GM21723 (cell line): ENCODE results near the gene CLSTN1.
"Not testable (repeated sequence)": the region's sequence is repeated elsewhere in the genome, so short reads cannot be mapped to it uniquely, and the experiment has no call there.

Experiments
- ATAC-seq: cut with Tn5 transposase; IDR thresholded peaks from one replicate; pipeline ENCODE4 v1.9.1; 2021; ENCODE audit warnings: mild to moderate bottlenecking, moderate library complexity; ENCODE audit not compliant: unreplicated experiment

The CLSTN1 gene

GRCh38 chr1:9766759-9767442 lies 56.9 kb downstream of the CLSTN1 start:
- ATAC-seq = no peak

DNA sequence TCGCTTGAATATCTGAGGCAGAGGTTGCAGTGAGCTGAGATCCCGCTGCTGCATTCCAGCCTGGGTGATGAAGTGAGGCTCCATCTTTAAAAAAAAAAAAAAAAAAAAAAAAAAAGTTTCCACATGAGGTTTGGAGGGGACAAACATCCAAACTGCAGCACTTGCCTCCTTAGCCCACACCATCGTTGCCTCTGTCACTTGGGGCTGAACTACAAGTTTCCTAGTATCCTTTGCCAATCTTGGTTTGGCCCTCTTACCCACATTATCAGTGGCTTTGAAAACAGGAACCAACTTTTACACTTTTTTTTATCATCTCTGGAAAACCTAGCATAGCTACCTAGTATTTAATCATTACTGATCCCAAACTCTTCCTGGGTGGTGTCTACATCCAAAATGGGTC lies 59.2 kb downstream of the CLSTN1 start:
- no peak for ATAC-seq

GRCh38 chr1:9763914-9764313 lies 59.9 kb downstream of the CLSTN1 start:
- ATAC-seq = no peak

- ATAC-seq = not testable (repeated sequence)
These were observed 61.3 kb downstream of the CLSTN1 start for GRCh38 chr1:9762446-9762845.

DNA sequence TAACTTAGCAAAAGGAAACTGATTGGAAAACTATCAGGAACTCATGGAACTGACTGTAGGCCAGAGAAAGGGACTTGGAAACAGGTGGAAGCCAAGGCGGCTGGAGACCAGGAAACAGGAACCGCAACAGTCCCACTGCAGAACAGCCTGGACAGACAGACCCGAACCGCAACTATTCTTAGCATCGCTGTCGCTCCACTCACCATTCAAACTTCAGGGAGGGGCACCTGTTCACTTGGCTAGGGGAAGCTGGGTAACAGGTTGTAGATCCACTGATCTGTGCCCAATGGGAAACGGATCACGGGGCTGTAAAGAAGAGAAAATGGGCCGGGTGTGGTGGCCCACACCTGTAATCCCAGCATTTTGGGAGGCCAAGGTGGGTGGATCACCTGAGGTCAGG lies 61.9 kb downstream of the CLSTN1 start:
- ATAC-seq = no peak

GRCh38 chr1:9760824-9761223 lies 62.9 kb downstream of the CLSTN1 start:
- no peak for ATAC-seq

DNA sequence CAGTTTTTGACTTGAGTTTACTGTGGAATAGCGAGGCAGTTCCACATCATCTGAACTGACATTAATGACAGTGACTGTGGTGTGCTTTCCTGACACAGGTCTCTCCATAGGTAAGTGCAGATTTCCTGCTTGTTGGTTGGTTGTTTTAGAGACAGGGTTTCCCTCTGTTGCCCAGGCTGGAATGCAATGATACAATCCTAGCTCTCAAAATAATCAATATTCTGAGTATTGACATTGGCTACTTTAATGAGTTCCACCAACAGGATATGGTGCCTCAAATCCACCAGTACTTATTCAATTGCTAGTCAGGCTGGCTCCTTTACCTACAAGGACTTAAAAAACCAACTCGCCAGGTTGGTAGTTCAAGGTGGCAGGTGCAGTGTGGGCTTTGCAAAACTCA lies 63.8 kb downstream of the CLSTN1 start:
- no peak for ATAC-seq

GRCh38 chr1:9758559-9759121 lies 65.1 kb downstream of the CLSTN1 start:
- no peak for ATAC-seq

GRCh38 chr1:9755441-9755995 lies 68.2 kb downstream of the CLSTN1 start:
- ATAC-seq = no peak

DNA sequence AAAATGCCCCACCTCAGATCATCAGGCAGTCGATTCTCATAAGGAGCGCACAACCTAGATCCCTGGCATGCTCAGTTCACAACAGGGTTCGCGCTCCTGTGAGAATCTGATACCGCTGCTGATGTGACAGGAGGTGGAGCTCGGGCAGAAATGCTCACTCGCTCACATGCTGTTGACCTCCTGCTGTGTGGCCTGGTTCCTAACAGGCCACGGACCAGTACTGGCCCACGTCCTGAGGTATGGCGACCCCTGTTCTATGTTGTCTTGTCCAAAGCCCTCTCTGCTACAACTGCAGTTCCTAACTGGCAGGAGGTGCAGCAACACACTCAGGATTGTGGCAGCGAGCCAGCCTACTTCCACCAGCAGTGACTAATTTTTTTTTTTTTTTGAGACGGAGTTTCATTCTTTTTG lies 70.6 kb downstream of the CLSTN1 start:
- no peak for ATAC-seq

DNA sequence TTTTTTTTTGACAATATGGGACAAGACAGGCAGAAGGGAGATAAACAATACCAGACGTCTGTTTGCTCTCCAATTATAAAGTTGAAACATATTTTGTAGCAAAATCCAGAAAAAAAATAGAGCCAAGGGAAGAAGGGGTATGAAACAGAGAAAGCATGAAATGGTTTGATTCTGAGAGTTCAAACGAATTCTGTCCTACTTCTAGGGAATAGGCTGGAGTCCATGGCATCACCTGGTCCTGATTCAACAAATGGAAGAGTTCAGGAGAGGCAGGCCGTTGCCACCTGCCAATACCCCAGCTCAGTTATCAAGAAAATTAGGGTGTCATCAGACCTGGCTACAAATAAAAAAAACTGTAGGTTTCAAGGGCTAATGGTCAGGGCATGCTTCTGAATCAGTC lies 71.8 kb downstream of the CLSTN1 start:
- no peak for ATAC-seq

DNA sequence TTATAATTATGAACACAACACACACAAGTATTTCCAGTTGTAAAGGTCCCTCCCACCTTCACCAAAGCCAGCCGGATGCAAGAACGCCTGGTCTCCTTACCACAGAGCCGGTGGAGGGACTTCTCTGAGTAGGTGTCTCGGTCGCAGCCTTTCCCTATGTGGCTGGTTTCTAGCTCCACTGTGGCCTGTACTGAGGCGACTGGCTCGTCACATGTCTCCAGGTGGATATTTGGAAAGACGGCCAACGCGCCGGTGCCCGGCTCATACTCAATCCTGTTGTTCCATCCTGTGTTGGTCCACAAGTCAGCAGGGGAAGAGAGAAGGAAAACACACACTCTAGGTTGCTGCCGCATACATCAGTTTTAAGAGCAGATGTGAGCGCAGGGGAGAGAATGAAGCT lies 74.4 kb downstream of the CLSTN1 start:
- ATAC-seq = no peak

GRCh38 chr1:9748391-9748790 lies 75.4 kb downstream of the CLSTN1 start:
- not testable (repeated sequence) for ATAC-seq

DNA sequence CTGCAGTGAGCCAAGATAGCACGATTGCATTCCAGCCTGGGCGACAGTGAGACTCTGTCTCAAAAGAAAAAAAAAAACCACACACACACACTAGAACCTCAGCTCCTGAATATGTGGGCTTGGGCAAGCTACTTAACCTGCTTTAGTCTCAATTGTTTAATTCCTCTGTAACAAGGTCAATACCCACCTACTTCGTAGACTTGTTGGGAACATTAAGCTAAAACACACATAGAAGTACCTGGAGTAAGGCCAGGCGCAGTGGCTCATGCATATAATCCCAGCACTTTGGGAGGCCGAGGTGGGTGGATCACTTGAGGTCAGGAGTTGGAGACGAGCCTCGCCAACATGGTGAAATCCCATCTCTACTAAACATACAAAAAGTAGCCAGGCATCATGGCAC lies 77.1 kb downstream of the CLSTN1 start:
- ATAC-seq = no peak

DNA sequence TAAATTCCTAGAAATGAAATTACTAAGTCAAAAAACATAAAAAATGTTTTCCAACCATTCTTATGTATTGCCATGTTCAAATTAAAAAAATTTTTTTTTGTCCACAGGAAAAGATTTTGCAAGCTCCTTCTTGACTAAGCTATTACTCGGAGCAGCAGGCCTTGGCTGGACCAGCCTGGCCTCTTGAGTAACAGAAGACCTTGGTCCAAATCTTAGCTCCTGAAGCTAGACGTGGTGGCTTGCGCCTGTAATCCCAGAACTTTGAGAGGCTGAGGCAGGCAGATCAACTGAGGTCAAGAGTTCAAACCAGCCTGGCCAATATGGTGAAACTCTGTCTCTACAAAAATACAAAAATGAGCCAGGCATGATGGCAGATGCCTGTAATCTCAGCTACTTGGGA lies 77.6 kb downstream of the CLSTN1 start:
- ATAC-seq = no peak

DNA sequence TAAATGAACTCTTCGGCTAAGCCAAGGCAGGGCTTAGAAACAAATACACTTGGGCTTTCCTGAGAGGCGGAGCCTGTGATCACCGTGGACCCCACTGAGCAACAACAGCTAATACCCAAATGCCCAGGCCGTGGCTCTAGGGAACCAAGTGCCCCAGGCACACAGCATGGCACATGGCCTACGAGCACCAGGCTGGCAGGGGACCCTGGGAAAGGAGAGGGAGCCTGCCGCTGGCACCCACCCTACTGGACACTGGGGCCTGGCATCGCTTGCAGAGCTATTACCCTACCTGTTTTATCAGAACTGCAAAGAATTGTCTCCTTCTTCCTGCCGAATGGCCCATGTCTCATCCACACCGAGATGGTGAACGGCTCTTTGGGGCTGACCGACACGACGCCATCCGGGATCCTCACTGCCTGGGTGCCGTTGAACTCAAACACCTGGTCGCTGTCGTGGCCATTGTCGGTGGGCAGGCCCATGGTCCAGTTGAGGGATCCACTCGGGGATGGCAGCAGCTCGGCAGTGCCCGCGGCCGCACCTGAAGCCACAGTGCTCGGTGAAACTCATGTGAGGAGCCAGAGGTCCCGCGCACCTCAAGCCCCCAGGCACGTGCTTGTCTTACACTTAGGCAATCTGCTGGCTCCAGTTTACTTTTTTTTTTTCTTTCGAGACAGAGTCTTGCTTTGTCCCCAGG lies 79.5 kb downstream of the CLSTN1 start:
- ATAC-seq = no peak

DNA sequence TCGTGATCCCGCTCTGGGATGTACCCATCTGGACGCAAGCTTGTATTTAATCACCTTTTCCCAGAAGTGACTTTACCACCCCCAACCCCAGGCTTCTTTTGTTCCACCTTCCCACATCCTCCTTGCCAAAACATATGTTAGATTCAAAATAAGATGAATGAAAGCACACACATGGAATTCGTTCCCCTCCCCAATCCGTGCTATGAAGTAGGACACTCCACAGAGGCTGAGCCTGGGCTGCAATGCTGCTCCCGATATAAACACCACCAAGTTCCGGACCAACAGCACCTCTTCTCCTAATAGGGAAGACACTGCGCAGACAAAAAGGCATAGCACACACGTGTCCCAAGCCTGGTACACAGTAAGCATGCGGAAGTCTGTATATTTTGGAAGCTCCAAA lies 86.1 kb downstream of the CLSTN1 start:
- ATAC-seq = no peak

DNA sequence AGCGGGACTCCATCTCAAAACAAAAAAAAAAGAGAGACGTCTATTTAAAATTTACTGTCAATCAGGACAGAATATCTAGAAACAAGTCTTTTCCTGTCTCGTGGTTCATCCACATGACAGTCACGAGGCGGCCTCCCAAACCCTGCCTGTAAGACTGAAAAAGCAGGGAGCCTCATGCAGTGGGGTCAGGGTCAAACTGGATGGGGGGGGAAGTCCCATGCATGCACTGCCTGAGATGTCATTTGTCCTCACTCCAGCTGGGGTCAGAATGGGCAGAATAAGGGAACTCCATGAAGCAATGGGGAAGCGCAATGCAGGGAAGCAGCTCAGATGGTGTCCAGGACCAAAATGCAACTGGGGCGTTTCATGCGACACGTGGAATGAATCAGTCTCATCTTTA lies 86.7 kb downstream of the CLSTN1 start:
- ATAC-seq = no peak

DNA sequence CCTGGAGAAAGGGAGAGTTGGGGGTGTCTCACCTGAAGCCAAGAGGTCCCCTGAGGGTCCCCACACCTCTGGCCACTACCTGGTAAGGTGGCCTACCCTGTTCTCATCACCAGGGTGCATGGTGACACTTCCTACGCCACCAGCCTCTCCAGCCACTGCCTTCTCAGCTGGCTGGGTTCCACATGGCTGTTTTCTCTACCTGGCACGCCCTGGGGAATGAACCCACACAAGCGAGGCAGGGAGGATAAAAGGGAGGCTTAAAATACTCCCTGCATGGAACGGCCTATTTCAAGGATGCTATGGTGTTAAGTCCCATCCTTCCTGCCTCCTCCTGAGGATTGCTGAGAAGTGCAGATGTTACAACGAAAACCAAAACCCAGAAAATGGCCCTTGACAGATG lies 87.5 kb downstream of the CLSTN1 start:
- ATAC-seq = no peak

DNA sequence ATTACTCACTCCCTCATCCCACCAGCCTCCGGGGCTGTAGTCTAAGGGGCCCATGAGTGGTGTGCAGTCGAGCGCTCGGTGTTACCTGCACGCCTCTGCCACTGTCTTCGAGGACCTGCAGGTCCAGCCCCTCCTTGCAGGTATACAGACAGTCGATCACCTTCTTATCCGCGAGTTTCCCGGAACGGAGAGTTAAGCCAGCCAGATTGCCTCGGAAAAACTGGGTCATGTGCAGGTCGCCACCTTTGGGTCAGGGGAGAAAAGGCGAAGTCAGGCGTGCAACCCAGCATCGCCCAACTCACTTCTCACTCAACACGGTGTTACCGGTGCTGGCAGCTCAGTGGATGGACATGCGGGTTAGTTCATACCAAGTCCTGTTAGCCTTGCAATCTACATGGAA lies 88.0 kb downstream of the CLSTN1 start:
- no peak for ATAC-seq

DNA sequence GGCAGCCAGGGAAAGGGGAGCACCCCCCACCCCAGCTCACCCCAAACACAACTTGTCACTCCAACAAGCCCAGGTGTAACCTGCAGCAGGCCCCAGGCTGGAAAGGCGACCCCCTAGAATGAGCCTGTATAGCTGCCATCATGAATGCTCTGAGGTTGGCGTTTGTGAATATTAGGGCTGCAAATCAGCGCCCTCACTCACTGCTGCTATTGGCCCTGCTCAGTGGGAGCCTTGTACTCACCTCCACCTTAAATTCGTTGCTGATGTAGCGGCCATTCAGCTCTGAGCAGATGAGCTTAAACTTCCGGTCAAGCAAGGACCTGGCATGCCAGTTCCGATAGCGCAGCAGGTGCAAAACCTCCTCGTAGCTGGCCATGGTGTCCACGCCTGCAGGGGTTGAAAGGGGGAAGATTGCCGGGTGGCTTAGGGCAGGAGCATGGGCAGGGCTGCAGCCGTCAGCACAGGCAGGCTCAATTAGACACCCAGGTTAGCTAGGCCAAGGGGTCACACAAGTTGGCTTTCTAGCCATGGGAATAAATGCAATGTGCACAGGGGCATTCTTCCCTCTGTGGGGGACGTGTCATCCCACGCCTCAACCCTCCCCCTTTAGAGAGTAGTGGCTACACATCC lies 90.5 kb downstream of the CLSTN1 start:
- no peak for ATAC-seq
